Activated naive CD4-positive, alpha-beta T cell treated with anti-CD3 and anti-CD28 coated beads, Interleukin-2, amount 50 U/mL, for 16 hours (primary cell): ENCODE data around the gene CCL4L2.
"Not testable (repeated sequence)": the region's sequence is repeated elsewhere in the genome, so short reads cannot be mapped to it uniquely, and the experiment has no call there.

Experiments used
- DNase-seq: peaks from one replicate; pipeline ENCODE4 v3.0.0-alpha.2; 2020

The CCL4L2 gene

DNA sequence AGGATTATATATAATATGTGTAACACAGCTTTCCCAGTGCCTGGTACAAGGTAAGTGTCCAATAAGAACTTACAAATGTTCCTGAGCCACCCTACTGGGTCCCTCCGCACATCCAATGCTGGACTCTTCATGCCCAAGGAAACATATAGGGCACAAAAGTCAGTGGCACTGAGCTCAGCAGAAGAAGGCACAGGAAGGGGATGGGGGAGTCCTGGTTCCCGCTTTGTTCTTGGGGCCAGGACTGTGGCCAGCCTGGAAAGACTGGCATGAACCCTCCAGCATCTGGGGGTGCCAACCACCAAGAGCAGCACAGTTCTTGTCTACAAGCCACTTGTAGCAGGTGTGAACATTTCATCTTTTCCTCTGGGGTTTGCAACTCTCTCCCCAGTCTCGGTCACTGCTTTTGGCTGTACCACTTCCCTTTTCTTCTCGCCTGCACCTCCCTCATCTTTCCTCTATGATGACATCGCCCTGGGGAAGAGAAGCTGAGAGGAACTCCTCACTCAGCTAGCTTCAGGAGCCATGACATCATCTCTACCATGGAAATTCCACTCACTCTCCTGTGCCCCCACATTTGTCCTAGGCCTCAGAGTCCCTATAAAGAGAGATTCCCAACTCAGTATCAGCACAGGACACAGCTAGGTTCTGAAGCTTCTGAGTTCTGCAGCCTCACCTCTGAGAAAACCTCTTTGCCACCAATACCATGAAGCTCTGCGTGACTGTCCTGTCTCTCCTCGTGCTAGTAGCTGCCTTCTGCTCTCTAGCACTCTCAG lies at the start of gene CCL4L2:
Gene CCL4L2, plus strand, starts transcription at position 625 of the 773 bp plus-strand sequence.
- not testable (repeated sequence) for DNase-seq

DNA sequence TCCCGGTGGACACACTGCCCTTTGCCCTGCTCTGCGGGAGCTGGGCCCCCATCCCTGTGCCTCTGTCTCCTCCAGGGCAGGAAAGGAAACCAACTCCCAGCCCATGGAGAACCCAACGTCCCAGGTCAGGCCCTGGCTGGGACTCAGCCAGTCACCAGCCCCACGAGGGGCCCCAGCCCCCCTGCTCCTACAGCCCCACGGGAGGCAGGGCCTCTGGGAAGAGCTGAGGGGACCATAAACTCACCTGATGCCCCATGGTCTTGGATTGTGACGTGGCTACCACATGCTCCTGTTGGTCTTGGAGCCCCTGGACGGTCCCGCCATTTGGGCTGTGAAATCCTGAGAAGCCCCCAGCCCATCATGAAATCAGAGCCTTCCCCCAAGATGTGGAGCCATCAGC lies 42.0 kb upstream of the CCL4L2 start:
- DNase-seq: not testable (repeated sequence)

DNA sequence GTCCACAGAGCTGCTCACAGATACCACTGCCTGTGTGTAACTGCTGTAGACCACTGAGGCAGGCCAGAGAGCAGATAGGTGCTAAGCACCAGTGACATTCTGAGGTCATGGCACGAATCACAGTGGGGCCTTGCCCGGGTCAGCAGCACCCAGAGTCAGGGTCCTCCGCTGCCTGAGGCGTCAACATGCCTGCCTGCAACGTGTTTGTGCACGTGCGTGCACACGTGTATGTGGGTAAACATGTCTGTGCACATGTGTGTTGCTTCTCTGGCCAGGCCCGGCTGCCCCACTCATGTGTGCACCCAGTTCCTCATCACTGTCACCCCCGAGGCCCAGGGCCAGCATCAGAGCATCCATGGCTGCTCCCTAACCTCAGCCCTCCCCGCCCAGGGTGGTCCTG lies 34.3 kb upstream of the CCL4L2 start, which contains the start of gene TBC1D3B:
Gene TBC1D3B, minus strand, starts transcription at position 101 of the 400 bp plus-strand sequence. CDS start 1,586 bp downstream, outside the sequence.
- DNase-seq: not testable (repeated sequence)

DNA sequence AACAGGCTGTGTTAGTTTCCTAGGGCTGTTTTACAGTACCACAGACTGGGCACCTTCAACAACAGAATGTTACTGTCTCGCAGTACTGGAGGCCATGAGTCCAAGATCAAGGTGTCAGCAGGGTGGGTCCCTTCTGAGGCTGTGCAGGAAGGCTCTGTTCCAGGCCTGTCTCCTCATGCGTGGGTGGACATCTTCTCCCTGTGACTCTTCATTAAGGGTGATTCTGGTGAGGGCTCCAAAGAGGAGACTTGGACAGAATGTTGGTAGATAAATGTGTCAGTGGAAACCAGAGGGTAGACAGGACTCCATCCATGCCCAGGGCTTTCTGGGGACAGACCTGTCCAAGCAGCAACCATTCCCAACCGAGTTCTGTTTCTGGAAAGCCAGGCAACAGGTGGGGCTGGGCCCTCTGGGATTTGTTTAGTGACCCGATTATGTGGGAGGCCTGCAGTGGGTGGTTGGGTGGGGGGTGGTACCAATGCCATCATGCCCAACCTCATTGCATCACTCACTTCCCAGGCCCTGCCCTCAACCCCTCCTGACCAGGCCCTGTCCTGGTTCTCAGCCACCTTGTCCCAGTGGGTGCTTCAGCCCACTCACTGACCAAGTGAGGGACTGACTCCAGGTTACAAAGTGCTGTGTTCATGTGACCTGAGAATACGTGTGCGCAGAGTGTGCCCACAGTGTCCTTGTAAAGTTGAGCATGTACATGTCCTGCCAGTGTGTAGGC lies 29.3 kb upstream of the CCL4L2 start:
- not testable (repeated sequence) for DNase-seq

DNA sequence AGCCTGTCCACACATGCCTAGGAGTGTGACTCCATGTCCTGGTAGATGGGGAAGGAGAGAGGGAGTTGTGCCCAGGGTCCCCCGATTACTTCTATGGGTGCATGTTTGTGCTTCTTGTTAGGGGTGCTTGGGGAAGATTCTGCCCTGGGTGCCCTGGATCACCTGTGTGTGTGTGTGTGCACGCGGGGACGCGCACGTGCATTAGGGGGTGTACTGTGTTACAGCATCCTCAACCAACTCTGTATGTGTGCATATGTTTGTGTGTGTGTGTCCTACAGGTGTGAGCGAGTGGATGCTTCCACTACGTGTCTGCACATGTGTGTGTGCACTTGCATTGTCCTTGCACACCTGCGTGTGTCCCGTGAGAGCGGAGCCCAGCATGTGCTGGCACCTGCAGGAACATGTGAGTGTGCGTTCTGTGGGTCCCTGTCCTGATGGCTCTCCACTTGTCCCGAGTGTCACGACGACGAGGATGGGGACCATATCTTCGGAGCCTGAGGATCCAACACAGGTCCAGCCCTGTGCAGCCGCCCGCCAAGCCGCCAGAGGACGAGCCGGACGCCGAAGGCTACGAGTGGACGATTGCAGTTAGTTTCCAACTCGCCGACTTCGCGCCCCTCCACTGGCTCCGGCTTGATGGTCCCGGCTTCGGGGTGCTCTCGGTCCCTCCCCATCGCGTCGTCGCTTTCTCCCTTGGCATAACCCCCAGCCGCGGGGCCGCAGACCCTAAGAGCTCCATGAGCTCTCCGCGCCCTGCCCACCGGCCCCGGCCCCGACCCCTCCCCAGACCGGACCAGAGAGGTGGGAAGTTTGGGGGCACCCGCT lies 28.5 kb upstream of the CCL4L2 start:
- peak; percentile 34 for DNase-seq

DNA sequence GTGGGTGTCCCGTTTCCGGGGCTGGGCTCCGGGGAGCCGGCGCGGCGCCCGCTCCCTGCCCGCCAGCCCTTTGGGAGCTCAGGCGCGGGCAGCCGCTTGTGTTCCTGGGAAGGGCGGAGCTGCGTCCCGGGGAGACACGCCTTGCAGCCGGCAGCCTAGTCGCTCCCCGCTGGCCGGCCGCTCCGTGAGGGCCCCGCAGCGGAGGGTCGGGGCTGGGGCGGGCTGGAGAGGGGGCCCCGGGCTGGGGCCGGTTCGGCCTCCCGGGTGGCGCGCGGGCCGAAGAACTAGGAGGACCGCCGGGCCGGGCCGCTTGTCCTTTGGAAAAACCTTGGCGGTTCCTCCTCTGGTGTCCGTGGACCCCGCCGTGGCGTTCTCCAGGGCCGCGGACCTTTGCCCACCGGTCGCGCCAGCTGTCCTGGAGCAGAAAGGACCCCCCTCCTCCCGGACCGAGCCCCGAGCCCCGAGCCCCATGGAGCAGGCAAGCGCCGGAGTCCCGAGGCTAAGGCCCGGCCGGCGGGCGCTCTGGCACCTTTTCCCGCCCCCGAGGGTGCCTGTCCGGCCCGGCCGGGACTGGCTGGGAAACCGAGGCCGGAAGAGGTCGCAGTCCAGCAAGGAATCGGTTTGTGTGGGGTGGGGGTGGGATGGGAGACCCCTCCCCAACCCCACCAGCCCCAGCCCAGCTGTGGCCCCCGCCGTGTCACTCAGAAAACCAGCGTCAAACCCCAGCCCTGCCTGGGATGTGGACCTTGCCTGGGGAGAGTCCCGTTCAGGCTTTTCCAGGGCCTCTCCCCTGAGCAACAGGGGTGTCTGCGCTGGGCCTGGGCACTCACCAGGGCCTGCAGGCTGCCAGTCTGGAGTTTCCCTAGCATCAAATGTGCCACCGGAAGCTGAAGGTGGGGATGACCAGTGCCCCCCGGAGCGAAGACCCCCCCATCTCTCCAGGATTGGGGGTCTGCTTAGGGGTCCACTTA lies 27.6 kb upstream of the CCL4L2 start:
- DNase-seq: peak; percentile 29

DNA sequence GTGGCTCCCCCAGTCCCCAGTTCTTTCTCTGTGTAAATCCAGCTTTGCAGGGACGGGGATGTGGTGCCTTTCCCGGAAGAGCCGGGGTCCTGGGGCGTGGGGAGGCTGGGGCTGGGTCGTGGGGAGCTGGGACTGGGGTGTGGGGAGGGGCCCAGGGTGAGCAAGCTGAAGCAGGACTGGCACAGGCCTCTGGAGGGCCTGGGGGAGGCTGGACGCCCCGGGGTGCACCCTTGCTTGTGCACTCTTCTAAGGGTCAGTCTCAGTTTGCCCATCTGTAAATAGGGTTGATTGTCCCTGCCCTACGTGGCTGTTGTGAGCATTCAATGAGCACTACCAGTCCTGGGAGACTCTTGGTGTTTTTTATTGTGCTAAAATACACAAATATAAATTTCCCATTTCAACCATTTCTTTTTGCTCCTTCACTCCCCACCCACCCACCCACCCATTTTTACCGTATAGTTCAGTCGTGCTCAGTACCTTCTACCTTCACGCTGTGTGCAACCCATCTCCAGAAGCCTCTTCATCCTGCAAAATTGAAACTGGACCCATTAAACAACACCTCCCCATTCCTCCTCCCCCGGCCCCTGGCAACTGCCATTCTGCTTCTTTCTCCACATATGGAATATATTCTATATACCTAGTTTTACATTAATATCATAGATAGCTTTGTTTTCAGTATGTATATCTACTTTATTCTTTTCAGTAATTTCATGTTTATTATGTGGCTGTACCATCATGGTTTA lies 26.7 kb upstream of the CCL4L2 start:
- peak; percentile 19 for DNase-seq

DNA sequence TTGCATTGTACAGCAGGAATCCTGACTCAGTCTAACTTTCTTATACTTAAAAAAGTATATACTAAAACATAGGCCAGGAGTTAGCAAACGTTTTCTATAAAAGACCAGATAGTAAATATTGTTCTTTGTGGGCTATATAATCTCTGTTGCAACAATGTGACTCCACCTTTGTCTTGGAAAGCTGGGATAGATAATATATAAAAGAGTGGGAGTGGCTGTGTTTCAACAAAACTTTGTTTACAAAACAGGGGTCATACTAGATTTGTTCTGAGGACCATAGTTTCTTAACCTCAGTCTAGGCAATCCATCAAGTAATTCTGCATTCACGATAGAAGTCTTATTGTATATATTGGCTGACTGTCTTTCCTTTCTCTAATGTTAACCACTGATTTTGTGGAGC lies 25.4 kb upstream of the CCL4L2 start:
- DNase-seq: no peak

DNA sequence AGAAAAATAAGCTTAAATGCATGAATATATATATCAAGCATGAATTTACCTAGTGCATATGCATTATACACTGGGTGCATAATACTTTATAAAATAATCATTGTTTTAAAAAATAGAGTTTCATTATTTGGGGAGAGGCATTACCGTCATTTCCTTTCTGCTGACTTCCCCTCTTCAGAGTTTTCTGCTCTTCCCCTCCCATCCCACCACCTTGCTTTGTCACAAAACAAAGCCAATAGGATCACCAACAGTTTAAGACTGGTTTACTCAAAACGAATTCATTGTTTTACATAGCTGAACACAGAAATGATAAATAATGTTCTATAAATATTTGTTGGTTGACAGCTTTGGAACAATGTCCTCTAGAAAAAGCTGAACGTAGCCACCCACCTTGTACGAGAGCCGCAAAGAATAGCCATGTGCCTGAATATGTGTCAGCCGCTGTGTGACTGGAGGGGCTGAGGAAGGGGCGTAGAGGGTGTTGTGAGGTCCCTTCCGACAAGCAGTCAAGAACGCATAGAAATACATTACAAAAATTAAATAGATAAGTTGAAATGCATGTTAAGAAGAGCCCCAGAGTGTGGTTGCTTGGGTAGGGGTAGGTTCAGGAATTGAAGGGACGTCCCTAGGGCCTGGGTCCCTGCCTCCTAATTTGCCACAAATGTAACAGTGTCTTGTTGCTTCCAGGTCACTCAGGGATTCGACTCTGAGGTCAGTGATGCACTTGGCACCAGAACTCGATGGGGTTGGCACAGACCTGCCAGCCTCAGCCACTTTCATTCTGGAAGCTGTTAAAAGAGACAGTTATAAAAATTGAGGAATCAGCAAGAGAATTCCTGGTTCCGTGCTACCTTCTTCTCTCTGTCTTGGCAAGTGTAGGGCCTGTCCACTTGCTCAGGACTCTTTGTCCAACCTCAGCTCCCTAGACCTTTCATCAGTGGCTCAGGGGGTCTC lies 23.8 kb upstream of the CCL4L2 start:
- not testable (repeated sequence) for DNase-seq

DNA sequence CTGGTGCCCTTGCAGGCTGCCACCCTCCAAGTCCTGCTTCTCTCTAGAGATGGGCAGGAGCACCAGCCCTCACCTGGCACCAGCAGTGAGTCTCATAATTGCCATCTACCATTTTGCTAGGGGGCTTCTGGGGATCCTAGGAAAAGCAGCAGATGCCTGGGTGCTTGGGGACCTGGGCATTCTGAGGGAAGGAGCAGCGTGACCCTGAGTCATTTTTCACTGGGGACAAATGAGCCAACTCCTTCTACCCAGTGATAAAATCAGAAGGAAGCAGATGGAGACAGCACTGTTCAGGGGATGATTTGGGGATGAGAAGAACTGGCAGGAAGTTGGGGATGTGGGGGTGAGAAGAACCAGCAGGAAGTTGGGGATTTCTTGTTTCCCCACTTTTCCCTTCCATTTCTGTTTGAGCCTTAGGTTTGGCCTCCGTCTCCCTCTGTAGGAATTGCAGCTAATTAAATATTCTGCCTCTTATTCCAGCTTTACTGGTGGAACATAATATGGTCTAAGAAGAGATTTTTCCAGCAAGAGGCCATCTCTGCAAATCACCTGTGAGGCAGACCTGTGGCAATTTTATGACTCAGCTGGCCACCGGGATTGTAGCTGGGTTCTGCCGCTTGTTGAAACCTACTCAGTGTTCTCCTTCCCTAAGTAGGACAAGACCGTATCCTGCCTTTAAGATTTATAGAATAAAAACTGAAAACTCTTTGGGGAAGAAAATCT lies 22.8 kb upstream of the CCL4L2 start:
- not testable (repeated sequence) for DNase-seq

DNA sequence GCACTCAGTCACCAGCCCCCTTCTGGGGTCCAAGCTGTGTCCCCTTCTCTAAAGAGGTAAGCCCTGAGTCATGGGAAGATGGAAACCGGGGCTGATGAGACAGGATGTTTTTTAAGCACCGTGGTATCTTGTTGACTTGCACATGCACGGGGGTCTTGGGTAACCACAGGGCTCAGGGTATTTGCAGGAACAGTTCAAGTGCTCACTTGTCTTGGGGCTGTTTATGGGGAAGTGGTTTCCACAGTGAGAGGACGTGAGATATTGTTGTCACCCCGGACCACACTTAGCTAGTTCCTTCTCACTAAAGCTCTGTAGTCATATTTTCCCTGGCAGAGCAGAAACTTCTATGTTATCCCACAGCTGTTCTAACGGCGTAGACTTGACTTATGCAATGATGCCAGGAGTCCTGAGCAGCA lies 22.0 kb upstream of the CCL4L2 start:
- DNase-seq: no peak

DNA sequence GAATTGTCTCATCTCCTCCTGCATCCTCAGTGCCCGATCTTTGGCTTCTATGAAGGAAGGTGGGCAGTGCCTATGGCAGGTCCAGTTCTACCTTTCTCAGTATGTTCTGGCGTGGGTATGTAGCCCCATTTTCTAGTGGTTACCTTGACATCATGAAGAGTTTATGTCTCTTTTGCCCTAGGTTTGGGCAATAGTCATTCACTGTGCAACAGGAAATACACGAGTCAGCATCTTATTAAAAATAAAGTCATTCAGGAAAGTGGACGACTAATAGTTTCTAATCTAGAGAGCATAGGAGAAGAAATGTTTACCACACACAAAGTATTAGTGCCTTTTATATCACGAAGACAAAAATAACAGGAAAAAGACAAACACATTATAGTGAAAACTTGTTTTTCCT lies 20.9 kb upstream of the CCL4L2 start:
- not testable (repeated sequence) for DNase-seq

DNA sequence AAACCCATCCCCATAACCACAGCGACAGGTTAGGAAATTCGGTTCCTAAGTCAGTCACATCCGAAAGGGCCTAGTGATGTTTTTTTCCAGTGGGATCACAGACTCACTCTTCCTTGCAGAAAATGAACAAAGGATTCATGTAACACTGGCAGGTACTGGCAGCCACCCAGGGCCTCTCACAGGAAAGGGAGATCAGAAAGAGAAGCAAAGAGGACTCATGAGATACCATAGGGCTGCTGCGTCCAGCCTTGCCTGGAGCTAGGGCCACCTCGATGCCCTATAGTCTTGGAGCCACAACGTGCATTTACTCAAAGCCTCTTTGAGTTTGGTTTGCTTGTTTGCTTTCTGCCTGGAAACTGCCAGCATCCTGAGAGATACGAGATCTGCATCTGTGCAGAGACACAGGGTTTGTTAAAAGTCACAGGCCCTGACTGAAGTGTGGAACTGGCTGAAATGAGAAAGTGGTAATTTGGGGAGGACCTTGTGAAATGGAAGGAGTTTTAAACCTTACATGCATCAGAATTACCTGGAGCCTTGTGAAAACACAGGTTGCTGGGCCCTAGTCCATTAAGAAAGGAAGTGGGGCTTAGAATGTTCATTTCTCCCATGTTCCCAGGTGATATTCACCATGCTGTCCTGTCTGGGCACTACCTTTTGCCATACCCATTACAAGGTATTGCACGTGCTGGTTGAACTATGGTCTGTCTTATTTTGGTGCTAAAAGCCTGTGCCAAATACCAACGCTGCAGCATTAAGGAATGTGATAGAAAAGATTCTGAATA lies 20.1 kb upstream of the CCL4L2 start:
- not testable (repeated sequence) for DNase-seq

DNA sequence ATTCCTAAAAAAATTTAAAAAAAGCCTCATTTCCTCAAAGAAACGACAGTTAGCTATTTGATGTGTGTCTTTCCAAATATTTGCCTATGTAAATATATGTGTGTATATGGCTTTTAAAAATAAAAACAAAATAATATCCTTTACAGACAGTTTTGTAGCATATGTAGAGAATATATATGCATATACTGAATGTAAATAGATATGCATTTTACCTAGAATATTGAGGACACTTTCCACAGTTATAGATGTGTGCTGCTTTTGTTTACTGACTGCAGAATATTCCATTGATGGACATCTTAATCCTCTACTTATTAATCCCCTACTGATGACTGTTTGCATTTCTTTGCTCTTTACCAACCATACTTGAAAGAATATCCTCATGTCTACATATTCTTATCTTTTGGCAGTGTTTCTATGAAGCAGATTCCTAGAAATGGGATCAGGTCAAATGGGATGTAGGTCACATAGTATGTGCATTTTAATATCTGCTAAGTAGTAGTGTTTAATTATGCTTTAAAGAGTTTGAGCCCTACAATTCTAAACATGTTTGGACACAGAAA lies 17.6 kb upstream of the CCL4L2 start:
- DNase-seq: no peak

DNA sequence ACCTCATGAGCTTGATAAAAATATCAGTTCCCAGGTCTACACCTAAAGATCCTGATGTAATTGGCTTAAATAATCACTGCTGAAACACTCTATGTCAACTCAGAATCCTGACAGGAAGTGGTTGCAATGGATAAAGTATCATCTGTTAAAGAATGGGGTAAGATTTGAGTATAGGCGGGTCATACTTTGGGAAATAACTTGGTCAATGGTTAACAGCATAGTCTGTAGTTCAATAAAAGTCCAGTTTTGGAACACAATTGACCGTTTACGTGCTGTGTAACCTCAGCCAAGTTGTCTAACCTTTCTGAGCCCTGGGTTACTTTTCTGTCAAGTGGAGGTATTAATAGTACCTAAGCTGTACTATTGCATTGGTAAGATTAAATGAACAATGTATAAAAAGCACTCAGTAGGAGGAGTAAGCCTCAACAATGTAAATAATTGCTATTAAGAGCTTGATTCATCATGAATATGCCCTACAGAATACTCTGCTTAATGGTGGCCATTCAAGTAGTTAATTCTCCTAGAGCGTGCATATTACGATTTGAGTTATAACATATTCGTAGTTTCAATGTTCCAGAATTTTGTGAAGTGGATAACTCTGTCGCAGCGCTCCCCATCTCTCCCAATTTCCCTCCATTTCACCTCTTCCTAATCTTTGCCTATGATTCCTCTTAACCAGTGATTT lies 16.6 kb upstream of the CCL4L2 start:
- not testable (repeated sequence) for DNase-seq

DNA sequence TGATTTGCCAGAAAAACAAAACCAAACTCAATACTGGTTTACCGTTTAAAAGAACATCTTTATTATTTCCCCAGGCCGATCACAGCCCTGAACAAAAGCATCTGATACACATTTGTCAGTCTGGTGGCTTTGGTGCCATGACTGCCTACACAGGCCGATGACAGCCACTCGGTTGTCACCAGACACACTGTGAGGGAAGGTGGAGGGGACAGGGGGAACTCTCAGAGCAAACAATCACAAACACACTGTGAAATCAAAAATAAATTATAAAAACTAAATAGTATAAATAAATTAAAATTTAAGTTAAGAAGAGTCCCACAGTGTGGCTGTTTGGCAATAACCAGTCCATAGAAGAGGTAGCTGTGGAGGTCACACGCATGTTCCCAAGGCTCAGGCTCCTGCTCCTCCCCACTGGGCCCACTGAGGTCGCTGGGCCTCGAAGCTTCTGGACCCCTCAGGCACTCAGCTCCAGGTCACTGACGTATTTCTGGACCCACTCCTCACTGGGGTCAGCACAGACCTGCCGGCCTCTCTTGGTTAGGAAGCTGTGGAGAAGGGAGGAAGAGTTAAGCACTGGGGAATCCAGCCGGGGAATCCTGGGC lies 15.9 kb upstream of the CCL4L2 start:
- DNase-seq: not testable (repeated sequence)
